Stomach smooth muscle (tissue), 2 donors: ENCODE measurements around the gene ZFAND3.

ENCODE experiments used
- H3K27ac ChIP-seq: one replicate; pipeline ENCODE4 v1.7.0; 2013; ENCODE audit warnings: mild to moderate bottlenecking, low read length, inconsistent platforms
- H3K27me3 ChIP-seq, 2 donors: one replicate each; pipeline ENCODE4 v1.7.0; 2013; ENCODE audit warnings: low read length in 2 of 2; ENCODE audit not compliant: insufficient read depth in 2 of 2, control insufficient read depth in 1 of 2
- H3K36me3 ChIP-seq, 2 donors: one replicate each; pipeline ENCODE4 v1.7.0; 2013; ENCODE audit warnings: low read length in 2 of 2; ENCODE audit not compliant: control insufficient read depth in 2 of 2, insufficient read depth in 2 of 2
- H3K4me1 ChIP-seq: one replicate; pipeline ENCODE4 v1.7.0; 2013; ENCODE audit warnings: low read length; ENCODE audit not compliant: control insufficient read depth, insufficient read depth
- H3K4me3 ChIP-seq, 2 donors: one replicate each; pipeline ENCODE4 v1.7.0; 2013; ENCODE audit warnings: low read length in 2 of 2
- H3K9ac ChIP-seq, 2 donors: one replicate each; pipeline ENCODE4 v1.7.0; 2013; ENCODE audit warnings: low read length in 2 of 2, mild to moderate bottlenecking in 1 of 2
- H3K9me3 ChIP-seq, 2 donors: one replicate each; pipeline ENCODE4 v1.7.0; 2013; ENCODE audit warnings: low read length in 2 of 2; ENCODE audit not compliant: control insufficient read depth in 2 of 2
- donor health status: healthy.
- donor health status: Pancreatic carcinoma.

The ZFAND3 gene

DNA sequence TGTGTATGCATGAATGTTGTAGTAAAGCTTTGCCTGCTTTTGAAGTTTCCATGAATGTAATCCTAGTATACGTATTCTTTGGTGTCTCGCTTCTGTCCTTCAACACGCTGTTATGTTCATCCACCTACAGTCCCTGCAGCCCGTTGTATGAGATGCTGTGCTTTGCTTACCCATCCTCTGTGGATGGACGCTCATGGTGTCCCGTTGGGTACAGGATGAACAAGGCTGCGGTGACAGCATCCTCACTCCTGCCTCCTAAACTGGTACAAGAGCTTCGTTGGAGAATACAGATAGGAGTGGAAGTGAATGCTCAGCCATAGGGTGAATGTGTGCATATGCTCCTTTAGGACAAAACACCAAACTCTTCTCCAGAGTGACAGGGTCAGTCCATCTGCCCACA, 366.2 kb downstream of the ZFAND3 start:
- H3K9ac ChIP-seq = no peak overlapping the region
- H3K27me3 ChIP-seq = no peaks in the 10 kb centered on the region
- H3K36me3 ChIP-seq = peaks cover 0 to 3% of the 10 kb centered on the region in 2 donors
- H3K4me1 ChIP-seq = no peaks in the 10 kb centered on the region
- H3K9me3 ChIP-seq = no peaks in the 10 kb centered on the region
- no peak overlapping the region for H3K27ac ChIP-seq
- no peak overlapping the region for H3K4me3 ChIP-seq

DNA sequence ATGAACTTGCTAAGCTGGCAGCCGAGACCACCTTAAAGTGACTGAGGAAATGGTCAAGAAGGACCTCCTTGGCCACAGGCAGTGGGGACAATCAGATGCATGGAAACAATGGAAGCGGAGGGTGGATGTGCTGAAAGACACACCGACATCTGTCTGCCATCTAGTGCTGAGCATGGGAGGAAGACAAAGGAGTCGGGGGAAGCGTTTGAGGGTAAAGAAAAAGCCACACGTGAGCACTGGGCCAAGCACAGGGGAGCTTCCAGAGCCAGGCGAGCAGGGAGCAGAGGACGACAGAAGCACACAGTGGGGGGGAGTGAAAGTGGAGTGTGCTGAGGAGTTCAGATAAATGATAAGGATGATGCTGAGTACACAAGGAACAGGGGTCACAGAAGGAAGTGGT, 367.8 kb downstream of the ZFAND3 start:
- Histone ChIP-seq H3K9ac (no peak overlapping the region), H3K4me3 (no peak overlapping the region)

GRCh38 chr6:38187811-38188590, 368.5 kb downstream of the ZFAND3 start:
- no peak overlapping the region for H3K27ac ChIP-seq
- no peaks in the 10 kb centered on the region for H3K27me3 ChIP-seq
- H3K36me3 ChIP-seq = peaks cover 0 to 4% of the 10 kb centered on the region in 2 donors
- H3K4me3 ChIP-seq = no peak overlapping the region
- H3K9me3 ChIP-seq = no peaks in the 10 kb centered on the region
- H3K9ac ChIP-seq = no peak overlapping the region
- peaks cover 2% of the 10 kb centered on the region for H3K4me1 ChIP-seq

More for the DNA sequence above, 367.8 kb downstream of the ZFAND3 start:
- H3K27me3 ChIP-seq = no peaks in the 10 kb centered on the region
- H3K27ac ChIP-seq = no peak overlapping the region
- peaks cover 2% of the 10 kb centered on the region for H3K4me1 ChIP-seq
- H3K9me3 ChIP-seq = no peaks in the 10 kb centered on the region
- peaks cover 0 to 3% of the 10 kb centered on the region in 2 donors for H3K36me3 ChIP-seq

DNA sequence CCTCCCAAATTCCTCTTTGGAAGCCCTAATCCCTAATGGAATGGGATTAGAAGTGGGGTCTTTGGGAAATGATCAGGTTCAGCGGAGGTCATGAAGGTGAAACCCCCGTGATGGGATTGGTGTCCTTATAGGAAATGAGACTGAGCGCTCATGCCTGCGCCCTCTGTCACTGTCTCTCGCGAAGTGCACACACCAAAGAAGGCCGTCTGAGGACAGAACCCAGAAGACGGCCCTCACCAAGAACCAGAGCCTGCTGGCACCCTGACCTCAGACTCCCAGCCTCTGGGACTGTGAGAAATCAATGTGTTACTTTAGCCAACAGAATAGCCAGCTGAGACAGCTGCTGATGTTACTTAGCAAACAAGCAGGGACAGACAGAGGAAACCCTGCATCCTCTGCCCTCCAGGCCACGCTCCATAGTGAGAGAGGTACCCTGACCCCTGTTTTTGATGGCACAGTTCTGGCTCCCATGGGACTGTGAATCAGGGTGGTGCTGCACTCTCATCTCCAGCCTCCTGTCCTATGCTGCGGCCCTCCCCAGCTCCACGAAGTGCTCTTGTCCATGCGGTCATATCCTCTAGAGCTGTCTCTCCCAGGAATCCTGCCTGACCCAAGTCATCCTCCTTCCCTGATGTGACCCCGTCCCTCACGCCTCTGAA, 369.3 kb downstream of the ZFAND3 start:
- Histone ChIP-seq H3K27me3 (no peaks in the 10 kb centered on the region), H3K4me3 (no peak overlapping the region), H3K36me3 (peaks cover 0 to 4% of the 10 kb centered on the region in 2 donors), H3K9me3 (no peaks in the 10 kb centered on the region), H3K9ac (no peak overlapping the region), H3K4me1 (peaks cover 2% of the 10 kb centered on the region), H3K27ac (no peak overlapping the region)

DNA sequence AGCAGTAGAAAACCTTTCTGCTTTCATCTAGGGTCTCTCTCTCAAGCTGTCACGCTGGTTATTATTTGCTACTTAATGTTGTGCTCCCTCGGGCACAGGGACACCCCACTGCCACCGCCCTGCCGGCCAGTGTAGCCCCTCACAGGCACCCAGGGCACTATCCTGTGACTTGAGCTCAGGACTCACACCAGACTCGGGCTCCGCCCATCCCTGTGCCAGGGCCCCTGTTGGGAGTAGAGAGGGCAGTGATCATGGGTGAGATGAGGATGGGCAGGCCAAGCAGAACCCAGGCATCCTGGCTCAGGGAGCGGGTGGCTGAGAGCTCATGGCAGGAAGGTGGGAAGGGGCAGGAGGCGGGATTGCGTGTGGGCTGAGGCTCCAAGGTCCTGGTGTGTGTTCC, 371.9 kb downstream of the ZFAND3 start:
- Histone ChIP-seq H3K27me3 (no peaks in the 10 kb centered on the region), H3K36me3 (peaks cover 0 to 4% of the 10 kb centered on the region in 2 donors), H3K4me3 (no peak overlapping the region), H3K4me1 (peaks cover 2% of the 10 kb centered on the region), H3K27ac (no peak overlapping the region), H3K9ac (no peak overlapping the region), H3K9me3 (no peaks in the 10 kb centered on the region)

- H3K36me3 ChIP-seq = peaks cover 0 to 4% of the 10 kb centered on the region in 2 donors
- no peaks in the 10 kb centered on the region for H3K27me3 ChIP-seq
- no peak overlapping the region for H3K9ac ChIP-seq
- no peak overlapping the region for H3K4me3 ChIP-seq
- H3K27ac ChIP-seq = no peak overlapping the region
- H3K9me3 ChIP-seq = no peaks in the 10 kb centered on the region
- H3K4me1 ChIP-seq = peaks cover 2% of the 10 kb centered on the region
Measured at GRCh38 chr6:38192011-38192410, 372.5 kb downstream of the ZFAND3 start.

GRCh38 chr6:38192487-38192886, 373.0 kb downstream of the ZFAND3 start:
- peaks cover 0 to 4% of the 10 kb centered on the region in 2 donors for H3K36me3 ChIP-seq

DNA sequence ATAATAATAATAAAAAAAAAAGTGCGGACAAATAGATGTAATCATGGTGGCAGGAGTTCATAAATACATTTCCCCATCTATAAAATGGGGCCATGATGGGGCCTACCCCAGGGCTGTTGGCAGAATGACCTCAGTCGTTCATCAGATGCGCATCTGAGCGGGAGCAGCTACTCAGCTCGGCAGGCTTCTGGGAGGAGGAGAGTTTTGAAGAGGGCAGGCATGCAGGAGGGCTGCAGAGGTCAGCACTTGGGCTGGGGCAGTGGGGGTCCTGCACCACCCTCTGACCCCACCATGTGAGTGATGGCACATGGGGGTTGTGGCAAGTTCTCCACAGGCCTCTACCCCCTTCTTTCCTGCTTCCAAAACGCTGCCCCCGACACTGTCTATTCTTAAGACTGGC, 373.5 kb downstream of the ZFAND3 start:
- Histone ChIP-seq H3K4me3 (no peak overlapping the region), H3K27ac (no peak overlapping the region), H3K36me3 (peaks cover 0 to 2% of the 10 kb centered on the region in 2 donors), H3K9ac (no peak overlapping the region), H3K4me1 (peaks cover 2% of the 10 kb centered on the region), H3K9me3 (no peaks in the 10 kb centered on the region), H3K27me3 (no peaks in the 10 kb centered on the region)

More at GRCh38 chr6:38192487-38192886, 373.0 kb downstream of the ZFAND3 start:
- no peak overlapping the region for H3K4me3 ChIP-seq
- peaks cover 2% of the 10 kb centered on the region for H3K4me1 ChIP-seq
- no peak overlapping the region for H3K27ac ChIP-seq
- no peaks in the 10 kb centered on the region for H3K27me3 ChIP-seq
- H3K9ac ChIP-seq = no peak overlapping the region
- H3K9me3 ChIP-seq = no peaks in the 10 kb centered on the region

DNA sequence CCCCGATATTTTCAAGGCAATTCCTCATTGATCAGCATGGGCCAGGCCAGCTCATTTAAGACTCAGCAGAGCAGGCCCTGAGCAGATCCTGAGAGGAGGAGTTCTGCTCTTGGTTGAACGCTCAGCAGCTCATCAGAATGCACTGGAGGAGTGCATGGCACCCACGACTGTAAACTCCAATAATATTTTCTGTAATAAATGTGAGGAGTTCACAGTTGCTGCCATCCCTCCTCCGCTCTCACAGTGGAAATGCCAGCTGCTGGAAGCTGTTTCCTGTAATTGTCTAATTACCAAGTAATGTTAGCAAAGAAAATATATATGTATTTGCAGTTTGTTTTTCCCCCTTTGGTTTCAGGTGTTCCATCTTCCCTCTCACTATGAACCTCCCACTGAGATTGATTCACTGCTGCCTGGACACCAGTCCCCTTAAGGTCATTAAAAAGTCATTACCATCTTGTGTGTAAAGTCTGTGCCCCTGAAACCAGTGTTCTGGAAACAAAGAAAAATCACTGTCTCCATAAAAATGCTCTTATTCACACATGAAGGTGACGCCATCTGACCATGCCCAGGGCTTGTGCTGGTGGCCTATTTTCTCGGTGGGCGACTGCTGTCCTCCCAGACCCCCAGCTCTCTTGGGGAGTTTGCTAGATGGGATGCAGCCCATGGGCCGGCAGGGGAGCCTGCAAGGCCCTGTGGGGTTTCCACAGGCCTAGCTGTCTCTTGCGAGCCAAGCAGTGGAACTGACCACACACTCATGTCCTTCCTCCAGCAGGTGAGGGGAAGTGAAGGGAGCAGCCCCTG, 374.2 kb downstream of the ZFAND3 start:
- peaks cover 0 to 2% of the 10 kb centered on the region in 2 donors for H3K36me3 ChIP-seq
- no peaks in the 10 kb centered on the region for H3K9me3 ChIP-seq
- H3K27me3 ChIP-seq = no peaks in the 10 kb centered on the region
- no peak overlapping the region for H3K9ac ChIP-seq
- H3K27ac ChIP-seq = no peak overlapping the region
- no peak overlapping the region for H3K4me3 ChIP-seq
- H3K4me1 ChIP-seq = peaks cover 2% of the 10 kb centered on the region

GRCh38 chr6:38194282-38194572, 374.7 kb downstream of the ZFAND3 start:
- no peak overlapping the region for H3K9ac ChIP-seq
- no peak overlapping the region for H3K4me3 ChIP-seq
- H3K27me3 ChIP-seq = no peaks in the 10 kb centered on the region
- H3K4me1 ChIP-seq = peaks cover 2% of the 10 kb centered on the region
- no peak overlapping the region for H3K27ac ChIP-seq
- H3K36me3 ChIP-seq = peaks cover 0 to 2% of the 10 kb centered on the region in 2 donors
- no peaks in the 10 kb centered on the region for H3K9me3 ChIP-seq
